GM12872 (cell line): ENCODE results near the gene PLXND1.

ENCODE experiments used
- CTCF ChIP-seq: IDR thresholded peaks from 3 replicates; pipeline ENCODE4 v1.5.1; 2011; ENCODE audit warnings: low read depth, mild to moderate bottlenecking, low read length, moderate library complexity; ENCODE audit not compliant: insufficient read depth

PLXND1 gene

GRCh38 chr3:129517516-129517915 lies 89.0 kb downstream of the PLXND1 start:
- TF ChIP-seq CTCF, result no peak

- TF ChIP-seq CTCF, result no peak
Measured at GRCh38 chr3:129514563-129514962, 91.9 kb downstream of the PLXND1 start.

- TF ChIP-seq CTCF, result no peak
Measured at GRCh38 chr3:129514110-129514509, 92.4 kb downstream of the PLXND1 start.

- no peak for TF ChIP-seq CTCF
Measured at GRCh38 chr3:129513705-129514104, 92.8 kb downstream of the PLXND1 start.

- TF ChIP-seq CTCF, result no peak
Measured at GRCh38 chr3:129512595-129512994, 93.9 kb downstream of the PLXND1 start.

- no peak for TF ChIP-seq CTCF
Measured at GRCh38 chr3:129507181-129507831, 99.2 kb downstream of the PLXND1 start.

- no peak for TF ChIP-seq CTCF
Measured at GRCh38 chr3:129506231-129506742, 100.2 kb downstream of the PLXND1 start.
